ENCODE data around the gene ELF4.

The ELF4 gene

DNA sequence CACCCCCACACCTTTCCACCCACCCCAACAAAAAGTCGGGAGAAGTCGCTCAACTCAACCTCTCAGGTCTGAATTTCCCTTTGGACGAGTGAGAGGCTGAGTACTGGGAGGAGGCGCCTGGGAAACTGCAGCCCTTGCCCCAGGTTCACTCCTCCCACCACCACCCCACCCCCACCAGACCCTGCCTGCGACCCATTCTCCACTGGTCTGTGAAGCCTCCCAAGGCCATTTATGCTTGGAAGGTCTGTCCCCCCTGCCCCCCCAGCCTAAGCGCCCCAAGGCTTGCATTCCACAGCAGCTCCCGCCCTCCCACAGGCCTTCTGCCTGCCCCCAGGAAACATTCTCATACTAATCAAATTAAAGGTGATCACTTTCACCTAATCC is 27.2 kb downstream of the ELF4 start:
- no peak for DNase-seq

DNA sequence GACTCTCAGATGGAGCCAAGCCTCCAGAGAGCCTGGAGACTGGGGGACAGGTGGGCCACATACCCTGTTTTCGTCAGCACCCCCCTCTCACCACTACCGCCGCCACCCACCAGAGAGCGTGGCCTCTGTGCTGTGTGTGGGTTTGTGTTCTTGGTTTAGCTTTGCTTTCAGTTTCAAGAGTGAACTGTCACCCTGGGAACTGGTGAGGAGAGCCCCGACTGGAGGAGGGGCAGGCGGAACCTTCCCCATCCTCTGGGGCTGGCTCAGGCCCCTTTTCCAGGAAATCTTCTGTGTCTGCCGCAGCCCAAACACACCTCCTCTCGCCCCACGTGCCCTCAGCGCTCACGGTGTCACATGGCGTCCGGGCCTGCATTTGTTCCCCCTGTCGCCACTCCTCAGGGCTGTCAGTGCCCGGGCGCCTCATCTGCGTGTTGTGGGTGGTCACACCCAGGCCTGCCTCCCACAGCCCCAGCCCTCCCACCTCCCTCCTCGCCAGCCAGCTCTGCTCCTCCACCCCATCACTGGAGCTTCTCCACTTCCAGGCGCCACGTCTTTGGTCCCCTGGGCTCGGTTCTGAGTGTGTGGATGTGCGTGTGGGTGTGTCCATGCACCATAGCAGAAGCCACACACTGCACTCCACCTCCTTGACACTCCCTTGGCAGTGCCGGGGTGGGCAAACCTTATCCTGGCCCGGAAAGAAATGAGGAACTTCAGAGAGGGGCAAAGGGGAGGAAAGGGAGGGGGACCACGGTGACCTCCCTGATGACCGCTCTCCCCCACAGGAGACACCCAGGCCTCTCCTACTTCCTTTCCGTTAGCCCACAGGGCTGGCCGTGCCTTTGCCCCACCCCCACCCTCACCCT is 27.8 kb downstream of the ELF4 start:
- DNase-seq: peak; percentile 39 to 65 (median 56)

DNA sequence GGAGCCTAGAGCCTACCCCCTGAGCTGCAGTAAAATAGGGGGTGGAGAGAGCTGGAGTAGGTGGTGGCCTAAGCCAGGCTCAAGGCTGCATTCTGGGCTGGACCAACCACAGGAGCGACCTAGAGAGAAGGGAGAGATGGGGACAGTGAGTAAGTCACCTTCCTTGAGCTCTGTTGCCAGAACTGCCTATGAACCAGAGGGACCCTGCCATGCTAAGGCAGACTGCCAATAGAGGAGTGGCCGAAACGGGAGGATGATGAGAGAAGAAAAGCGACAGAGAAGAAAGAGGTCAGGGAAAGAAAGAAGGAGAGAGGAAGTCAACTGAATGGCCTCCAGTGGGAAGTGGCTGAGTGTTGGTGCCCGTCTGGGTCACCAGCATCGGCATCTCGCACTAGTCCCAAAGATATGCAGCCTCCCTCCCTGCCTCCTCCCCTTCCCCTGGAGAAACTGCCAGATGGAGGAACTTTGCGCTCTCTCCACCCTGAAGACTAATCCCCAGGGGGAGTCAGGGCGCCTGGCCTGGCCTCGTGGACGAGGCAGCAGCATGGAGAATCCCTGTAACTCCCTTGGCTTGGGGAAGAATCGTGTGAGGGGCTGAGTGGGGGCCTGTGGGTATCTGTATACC is 28.8 kb downstream of the ELF4 start:
- DNase-seq: no peak

DNA sequence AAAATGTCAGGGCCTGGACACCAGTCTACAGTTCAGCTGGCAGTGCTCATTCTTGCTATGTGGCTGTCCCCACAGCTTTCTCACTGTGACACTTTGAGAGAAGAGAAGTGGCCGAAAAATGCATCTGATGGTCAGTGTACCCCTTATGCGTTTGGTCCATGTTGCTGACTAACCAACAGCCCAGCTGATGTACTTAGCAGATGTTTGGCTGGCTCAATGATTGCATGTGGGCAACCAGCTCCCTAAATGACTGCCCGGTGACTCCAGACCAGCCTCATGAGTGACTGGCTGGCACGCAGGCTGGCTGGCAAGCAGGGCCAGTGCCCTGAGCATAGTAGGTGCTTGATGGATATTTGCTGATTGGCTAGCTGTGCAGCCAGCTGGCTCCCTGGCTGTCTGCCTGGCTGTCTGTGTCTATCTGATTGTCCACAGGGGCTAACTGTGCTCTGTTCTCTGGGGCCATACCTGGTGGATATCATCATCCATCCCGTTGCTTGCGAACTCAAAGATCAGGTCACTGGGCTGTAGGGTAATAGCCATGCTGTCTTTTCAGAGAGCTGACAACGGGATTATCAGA is 29.4 kb downstream of the ELF4 start:
- DNase-seq: no peak

DNA sequence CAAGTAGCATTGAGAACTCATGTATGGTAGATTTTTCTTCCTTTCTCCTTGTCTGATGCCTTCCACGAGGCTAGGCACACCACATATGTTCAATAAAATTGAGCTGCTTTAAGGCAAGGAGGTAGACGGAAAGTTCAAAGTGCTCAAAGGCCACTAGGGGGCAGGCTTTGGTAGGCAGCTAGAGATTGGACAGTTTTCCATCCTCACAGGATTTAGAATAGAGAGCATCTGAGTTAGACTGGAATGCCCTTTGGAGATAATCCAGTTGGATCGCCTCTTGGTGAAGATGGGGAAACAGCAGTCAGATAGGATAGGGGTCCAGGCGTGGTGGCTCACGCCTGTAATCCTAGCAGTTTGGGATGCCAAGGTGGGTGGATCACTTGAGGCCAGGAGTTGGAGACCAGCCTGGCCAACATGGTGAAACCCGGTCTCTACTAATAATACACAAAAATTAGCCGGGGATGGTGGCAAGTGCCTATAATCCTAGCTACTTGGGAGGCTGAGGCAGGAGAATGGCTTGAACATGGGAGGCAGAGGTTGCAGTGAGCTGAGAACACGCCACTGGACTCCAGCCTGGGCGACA is 30.4 kb downstream of the ELF4 start:
- peak; percentile 1 to 15 (median 9) for DNase-seq

DNA sequence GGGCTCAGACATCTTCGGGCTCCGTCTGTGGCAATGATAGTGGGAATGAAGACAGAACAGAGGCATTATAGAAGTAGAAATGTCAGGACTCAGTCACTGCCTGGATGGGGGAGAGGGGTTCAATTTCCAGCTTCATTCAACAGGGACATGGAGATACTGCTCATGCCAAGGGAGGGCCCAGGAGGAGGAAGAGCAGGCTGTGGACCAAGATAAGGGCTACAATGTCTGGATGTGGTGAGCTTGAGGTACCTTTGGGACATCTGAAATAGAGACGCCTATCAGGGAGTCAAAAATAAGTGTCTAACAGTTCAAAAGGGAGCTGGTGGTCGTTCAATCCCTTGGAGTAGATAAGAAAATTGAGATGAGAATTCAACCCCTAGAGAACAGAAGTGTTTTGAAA is 34.5 kb downstream of the ELF4 start:
- no peak for DNase-seq

DNA sequence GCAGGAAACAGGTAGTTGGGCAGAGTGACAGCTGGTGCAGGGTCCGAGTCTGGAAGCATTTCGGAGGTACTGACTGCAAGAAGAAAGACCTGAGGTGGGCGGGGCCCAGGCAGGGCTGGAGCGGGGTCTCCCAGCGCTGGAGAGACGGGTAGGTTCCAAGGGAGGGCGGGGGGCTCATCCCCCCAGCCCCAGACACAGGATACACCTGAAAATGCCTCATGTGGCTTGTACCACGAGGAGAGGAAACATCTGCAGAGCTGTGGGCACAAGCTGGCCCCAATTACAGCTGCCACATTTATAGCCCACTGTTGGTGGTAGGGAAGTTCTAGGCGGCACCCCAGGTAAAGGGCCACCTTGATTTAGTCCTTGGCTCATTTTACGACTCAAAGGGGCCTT is 38.0 kb downstream of the ELF4 start:
- no peak for DNase-seq

DNA sequence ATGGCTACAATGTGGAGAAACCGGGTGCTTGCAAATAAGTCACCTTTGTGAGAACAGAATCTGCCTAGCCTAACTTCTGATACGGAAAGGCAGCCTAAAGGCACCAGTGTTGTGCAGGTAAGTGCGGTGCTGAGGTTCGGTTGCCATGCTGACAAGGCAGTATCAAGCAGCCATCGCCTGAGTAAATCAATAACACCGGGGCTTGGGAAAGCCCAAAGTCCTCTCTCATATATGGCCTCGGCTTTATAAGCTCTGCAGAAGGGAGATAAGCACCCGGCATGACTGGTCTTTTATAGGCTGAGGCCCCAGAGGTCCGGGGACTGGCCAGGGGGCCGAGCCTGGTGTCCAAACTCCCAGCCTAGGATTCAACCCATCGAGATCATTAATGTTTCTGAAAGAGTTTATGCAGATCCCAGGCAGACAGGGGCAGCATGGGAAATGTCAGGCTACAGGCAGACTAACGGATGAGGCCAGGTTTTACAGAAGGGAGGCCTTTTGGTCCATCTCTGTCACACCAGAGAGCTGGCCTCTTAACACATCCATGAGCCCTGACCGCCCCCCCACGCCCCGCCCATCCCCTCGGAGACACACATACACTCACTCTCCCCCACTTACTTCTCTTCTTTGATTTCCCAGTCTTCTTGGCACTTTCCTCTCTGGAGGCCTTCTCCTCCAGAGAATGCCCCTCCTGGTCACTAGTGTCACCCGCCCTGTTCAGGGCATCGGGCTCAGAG is 38.5 kb downstream of the ELF4 start:
- DNase-seq: no peak

DNA sequence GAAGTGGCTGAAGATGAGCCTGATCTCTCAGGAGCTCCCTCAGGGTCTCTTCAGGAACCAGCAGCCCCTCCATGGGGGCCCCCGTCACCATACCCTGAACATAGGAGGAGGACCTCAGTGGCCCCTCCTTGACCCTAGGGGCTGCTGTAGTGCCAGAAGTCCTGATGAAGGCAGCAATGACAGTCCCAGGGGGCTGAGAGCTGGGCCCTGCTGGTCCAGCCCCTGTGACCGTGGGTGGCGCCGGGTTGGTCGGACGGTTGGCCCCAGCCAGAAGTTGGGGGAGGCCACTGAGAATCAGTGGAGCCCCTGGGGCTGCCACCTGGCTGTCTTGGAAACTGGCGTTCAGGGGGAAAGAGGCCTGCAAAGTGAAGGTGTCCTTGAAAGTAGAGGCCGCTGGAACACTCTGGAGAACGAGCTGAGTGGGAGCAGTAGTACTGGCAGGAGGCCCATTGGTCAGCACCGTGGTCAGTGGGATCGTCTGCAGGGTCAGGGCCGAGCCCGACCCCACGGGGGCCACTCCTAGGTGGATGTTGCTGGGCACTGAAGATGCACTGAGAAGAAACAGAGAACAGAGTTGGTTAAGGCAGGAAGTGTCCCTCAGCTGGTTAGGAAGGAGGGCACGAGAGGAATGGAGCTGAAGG is 43.2 kb downstream of the ELF4 start:
- DNase-seq: no peak

DNA sequence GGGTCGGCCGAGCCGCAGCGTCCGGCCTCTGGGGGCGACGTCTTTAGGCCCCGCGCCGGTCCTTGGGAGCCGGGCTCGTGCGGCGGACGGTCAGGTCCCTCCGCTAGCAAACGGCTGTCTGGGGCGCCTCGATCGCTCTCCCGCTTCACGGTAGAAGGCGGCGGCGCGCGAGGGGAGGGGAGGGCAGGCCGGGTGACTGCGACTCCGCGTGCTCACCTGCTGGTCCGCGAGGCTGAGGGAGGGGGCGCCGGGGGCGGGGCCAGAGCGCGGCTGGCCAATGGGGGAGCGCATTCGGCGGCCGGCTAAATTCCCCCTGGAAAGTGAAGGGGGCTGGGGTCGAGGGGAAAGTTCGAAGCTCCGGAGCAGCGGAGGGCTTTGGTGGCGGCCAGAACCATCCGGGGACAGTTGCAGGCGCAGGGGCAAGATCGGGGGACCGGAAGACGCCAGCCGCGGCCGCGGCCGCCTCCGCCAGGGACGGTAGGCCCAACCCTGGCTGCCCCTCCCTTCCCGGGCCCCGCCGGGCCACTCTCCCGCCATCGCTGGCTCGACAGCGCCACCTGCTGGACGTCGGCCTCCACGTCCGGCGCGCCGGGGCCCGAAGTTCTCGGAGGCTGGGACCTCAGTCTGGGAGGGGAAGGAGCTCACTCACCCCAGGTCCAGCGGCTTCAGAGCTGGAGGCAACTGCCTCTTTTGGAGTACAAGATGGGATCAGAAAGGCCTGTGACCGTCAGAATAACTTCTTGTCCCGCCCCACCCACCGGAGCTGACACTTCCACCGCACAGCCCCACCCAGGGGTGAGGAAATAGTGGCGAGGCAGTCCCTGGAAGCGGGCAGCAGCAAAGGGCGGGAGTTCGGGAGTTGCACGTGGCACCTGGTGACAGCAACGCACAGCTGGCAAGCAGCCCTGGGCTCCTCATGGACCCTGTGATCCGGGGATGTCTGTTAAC is 49.9 kb downstream of the ELF4 start:
- peak; percentile 59 to 73 (median 68) for DNase-seq

DNA sequence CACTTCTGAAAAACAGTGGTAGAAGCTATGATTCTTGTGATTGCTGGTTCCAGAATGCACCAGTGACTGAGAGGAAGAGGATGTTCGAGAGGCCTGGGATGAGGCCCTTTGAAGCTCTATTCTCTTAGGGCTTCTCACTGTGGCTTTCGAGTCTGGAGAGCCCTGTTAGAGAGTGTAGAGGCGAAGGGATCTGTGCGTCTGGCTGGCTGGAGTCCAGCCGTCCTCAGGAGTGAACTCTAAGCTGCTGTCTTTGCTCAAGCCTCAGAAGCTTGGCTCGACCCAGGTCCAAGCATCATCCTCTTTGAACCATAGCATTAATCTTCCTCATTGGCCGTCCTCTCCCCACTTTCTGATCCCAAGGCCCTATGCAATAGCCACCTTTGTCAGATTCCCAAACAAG is 51.6 kb downstream of the ELF4 start:
- no peak for DNase-seq

DNA sequence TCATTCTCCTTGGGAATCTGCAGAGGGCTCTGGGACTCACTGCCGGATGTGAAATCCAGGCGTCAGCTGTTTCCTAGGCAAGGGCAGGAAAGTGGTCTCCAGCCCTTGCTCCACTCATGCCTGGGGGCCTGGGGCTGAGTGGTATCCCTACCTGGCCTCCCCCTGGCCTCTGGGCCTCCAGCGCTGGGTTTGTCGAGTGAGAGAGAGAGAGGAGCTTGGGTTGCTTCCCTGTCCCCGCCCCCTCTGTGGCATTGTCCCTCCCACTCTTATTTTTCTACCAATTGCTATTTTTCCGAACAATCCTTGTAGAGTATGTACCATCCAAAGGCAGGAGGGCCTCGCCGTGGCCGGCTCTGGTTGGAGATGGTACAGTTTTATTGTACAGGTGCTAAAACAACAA is 53.1 kb downstream of the ELF4 start:
- DNase-seq: no peak

DNA sequence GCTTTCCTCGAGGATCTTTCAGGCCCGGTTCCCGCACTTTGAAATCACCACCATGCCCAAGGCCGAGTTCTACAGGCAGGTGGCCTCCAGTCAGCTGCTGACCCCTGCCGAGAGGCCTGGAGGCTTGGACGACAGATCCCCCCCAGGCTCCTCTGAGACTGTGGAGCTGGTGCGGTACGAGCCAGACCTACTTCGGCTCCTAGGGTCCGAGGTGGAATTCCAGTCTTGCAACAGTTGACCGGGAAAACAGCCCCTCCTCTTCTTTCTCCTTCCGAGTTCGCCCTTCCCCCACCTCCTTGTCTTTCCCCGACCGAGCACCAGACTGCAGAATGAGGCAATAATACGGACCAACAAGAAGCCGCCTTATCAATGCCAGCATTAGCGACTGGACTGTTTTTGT is 54.4 kb downstream of the ELF4 start:
- no peak for DNase-seq

DNA sequence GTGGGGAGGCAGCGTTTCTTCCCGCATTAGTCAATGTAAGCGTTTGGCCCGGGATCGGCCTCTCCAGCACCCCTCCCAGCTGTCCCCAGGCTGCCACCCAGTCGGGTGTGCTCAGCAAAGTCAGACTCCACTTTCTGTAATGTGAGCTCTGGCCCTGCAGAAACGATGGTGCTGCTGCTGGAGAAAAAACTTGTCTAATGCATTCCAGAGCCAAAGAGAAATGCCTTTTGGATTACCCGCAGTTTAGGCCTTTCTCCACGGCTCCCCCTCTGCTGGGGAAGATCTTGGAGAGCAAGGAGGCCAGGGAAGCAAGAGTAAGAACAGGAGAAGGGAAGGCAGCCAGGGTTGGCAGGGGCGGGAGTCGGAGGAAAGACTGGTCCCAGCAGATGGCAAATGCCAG is 55.2 kb downstream of the ELF4 start:
- no peak for DNase-seq

DNA sequence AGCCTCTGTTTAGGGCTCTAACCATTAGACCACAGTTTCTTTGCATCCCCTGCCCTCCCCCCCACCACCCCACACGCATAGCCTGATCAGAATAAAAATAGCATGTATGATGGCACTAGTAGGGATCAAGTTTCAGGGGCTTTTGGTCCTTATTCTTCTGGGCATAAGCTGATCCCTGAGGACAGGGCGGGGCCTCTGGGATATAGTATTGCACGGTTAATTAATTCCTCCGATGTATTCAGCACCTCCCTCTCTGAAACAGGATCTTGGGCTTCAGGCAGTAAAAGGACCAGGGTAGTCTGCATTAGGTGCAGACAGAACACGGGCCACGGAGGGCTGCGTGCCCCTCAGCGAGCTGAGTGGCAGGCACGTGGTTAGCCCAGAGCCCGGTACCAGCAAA is 57.1 kb downstream of the ELF4 start:
- DNase-seq: no peak

DNA sequence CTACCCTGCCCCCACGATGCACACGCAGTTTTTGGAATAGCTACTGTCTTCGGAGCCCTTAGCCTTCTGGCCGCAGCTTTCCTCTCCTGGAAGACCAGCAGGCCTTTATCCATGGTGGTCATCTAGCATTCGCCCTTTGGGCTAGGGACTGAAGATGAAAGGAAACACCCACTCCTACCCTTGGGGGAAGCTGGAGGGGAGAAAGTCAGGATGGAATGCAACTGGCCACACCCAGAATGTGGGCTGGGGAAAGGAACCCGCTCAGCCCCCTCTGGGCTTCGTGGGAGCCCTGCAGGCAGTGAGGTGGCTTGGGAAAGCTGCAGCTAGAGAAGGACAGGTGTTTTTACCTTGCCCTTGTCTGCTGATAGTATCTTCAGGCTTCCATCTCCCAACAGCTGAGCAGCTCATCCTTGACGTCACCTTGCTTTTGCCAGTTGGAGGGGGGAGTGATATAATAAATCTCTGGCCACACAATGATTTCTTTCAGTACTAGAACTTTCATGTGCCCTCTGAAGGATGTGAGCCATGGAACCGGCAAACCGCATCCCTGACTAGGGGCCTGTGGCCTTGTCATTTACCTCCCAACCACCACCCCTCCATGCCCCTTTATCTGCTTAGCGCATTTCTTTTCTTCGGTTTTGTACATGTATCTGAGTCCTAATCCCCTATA is 59.0 kb downstream of the ELF4 start:
- DNase-seq: no peak

DNA sequence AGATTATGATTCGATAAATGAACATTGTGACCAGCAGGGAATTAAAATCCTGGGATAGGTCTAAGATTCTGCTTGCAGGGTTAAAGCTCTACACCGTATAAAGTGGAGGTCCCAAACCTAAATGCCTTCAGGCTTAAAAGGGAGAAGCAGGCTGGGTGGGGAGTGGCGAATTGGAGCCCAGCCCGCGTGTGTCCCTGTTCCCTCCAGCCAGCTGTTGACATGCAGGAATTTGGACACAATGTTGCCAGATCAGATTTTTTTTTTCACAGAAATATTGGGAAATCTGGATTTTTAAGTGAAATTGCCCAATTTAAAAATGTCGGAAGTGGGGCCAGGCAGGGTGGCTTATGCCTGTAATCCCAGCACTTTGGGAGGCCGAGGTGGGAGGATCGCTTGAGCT is 60.5 kb downstream of the ELF4 start:
- no peak for DNase-seq

DNA sequence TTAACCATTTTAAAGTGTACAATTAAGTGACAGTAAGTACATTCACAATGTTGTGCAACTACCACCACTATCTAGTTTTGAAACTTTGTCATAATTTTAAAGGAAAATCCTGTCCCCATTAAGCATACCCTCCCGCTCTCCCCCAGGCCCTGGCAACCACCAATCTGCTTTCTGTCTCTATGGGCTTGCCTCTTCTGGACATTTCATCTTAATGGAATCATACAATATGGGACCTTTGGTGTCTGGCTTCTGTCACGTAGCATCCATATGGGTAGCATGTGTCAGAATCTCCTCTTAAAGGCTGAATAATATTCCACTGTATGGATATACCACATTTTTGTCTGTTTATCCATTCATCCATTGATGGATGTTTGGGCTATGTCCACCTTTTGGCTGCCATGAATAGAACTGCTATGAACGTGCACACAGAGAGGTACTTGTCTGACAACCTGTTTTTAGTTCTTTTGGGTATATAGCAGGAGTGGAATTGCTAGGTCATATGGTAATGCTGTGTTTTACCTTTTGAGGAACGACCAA is 61.5 kb downstream of the ELF4 start:
- DNase-seq: no peak

DNA sequence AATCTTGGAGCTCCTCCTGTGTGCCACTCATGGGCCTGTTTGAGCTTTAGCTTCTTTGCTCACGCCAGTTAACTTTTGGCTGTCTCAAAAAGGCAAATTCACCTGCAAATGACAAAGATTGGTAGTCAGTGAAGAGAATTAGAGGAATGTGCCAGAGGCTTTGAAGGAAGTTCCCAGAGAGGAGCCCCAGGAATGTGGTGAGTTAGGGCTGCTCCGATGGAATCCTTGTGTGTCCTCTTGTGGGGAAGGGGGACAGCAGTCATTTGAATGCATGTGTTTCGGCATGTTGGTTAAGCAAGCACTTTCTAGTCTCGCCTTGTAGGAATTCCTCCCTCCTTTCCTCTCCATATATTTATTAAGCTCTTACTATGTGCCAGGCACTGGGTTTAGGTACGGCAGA is 62.9 kb downstream of the ELF4 start:
- no peak for DNase-seq

DNA sequence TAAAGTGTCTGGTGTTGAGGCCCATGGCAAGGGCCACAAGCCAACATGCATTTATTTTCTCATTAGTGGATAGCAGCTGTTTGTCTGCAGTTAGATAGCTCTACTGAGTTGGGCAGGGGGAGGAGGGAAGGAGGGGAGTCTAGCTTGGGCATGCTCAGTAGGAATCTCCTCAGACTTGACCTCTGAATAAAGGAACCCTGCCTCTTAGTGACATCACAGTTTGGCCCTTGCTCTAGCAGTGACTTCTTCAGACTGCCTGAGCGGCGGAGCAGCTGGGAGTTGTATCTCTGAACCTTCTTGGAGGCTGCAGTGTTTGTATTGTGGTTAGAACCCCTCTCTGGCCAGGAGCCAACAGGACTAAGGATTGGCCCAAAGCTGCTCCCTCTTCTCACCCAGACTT is 70.5 kb downstream of the ELF4 start:
- DNase-seq: no peak

DNA sequence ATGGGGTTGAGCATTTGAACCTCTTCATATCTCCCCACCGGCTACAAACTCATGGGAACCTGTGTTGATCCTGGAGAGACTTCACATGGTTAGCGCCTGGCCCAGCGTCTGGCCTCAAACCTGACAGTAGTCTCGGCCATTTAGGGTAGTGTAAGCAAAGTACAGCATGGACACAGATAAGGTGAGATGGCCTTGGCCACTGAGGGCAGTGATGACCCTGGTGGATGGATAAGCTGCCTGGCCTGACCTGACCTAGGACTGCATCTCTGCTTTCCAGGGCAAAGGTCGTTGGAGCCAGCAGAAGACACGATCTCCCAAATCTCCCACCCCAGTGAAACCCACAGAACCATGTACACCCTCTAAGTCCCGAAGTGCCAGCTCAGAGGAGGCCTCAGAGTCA is 76.1 kb downstream of the ELF4 start:
- no peak for DNase-seq
